Upper lobe of left lung (tissue), 6 donors: Measurements from ENCODE around the gene SRCAP. TPM values are rescaled to one million over a fixed set of nuclear protein-coding genes. Genes with fewer than 3 reads are reported as not detected.

Experiments
- ATAC-seq, 2 donors: fragments of 200-7000 bp; cut with Tn5 transposase; one replicate each; pipeline ENCODE4 v1.9.1; 2022; ENCODE audit warnings: mild to moderate bottlenecking in 2 of 2, moderate library complexity in 2 of 2; ENCODE audit not compliant: low FRiP score in 2 of 2
- DNase-seq, 2 donors: peaks; one replicate each; pipeline ENCODE4 v3.0.0-alpha.2; 2019 to 2020
- H3K27ac ChIP-seq, 4 donors: fragments of 200-600 bp; sonication (generic); one replicate each; pipeline ENCODE4 v1.5.1; 2016 to 2019
- H3K27me3 ChIP-seq, 4 donors: fragments of 200-600 bp; sonication (generic); one replicate each; pipeline ENCODE4 v1.5.1; 2017 to 2019
- H3K36me3 ChIP-seq, 4 donors: fragments of 200-600 bp; sonication (generic); one replicate each; pipeline ENCODE4 v1.5.1; 2016 to 2019
- H3K4me1 ChIP-seq, 4 donors: fragments of 200-600 bp; sonication (generic); one replicate each; pipeline ENCODE4 v1.5.1; 2018 to 2019
- H3K4me3 ChIP-seq, 4 donors: fragments of 200-600 bp; sonication (generic); one replicate each; pipeline ENCODE4 v1.5.1; 2017 to 2019; ENCODE audit warnings: mild to moderate bottlenecking in 2 of 4, moderate library complexity in 1 of 4
- H3K9me3 ChIP-seq, 4 donors: fragments of 200-600 bp; sonication (generic); one replicate each; pipeline ENCODE4 v1.5.1; 2018 to 2019
- EP300 ChIP-seq, 4 donors: sonication (generic); formaldehyde crosslinking; IDR thresholded peaks; one replicate each; pipeline ENCODE4 v1.5.1; 2017; ENCODE audit warnings: antibody characterized with exemption in 4 of 4, control low read depth in 2 of 4
- POLR2A ChIP-seq, 4 donors: fragments of 450-650 bp; IDR thresholded peaks; one replicate each; pipeline ENCODE4 v1.5.1; 2016 to 2017; ENCODE audit warnings: antibody characterized with exemption in 4 of 4, mild to moderate bottlenecking in 2 of 4
- POLR2AphosphoS5 ChIP-seq, 2 donors: sonication (generic); formaldehyde crosslinking; IDR thresholded peaks; one replicate each; pipeline ENCODE4 v1.5.1; 2017; ENCODE audit warnings: antibody characterized with exemption in 2 of 2
- WGBS, 2 donors: methylation state at CpG; one replicate each; pipeline ENCODE4 v1.1.5; 2017 to 2018; 5-methylcytosine and 5-hydroxymethylcytosine counted together
- total RNA-seq, 6 donors: library from RNA; depleted of rRNA in 4 of 6; stranded (reverse); fragments of >200 nt in 4 of 6; gene quantifications; one replicate each; pipeline versions ENCODE4 v1.1.0 to v1.2.1, GENCODE V29; 2016 to 2021
- TF ChIP-seq, protein P1 (sequence below), 6 experiments: fragments of 450-650 bp in 4 of 6; fragments of 200-600 bp in 2 of 6; sonication (generic) in 2 of 6; IDR thresholded peaks; one replicate each; pipeline ENCODE4 v1.5.1; 2016 to 2019; ENCODE audit warnings: antibody characterized with exemption in 6 of 6
- donor health status: DM: no; HTN: no; CAD: no; lungs with moderate emphysema.
- donor health status: DM: no; HTN: yes; CAD: no; lungs with severe emphysema.

SRCAP gene
- total RNA-seq, 6 donors from 2014 or later: 38.3 to 102 (median 66.0) TPM

DNA sequence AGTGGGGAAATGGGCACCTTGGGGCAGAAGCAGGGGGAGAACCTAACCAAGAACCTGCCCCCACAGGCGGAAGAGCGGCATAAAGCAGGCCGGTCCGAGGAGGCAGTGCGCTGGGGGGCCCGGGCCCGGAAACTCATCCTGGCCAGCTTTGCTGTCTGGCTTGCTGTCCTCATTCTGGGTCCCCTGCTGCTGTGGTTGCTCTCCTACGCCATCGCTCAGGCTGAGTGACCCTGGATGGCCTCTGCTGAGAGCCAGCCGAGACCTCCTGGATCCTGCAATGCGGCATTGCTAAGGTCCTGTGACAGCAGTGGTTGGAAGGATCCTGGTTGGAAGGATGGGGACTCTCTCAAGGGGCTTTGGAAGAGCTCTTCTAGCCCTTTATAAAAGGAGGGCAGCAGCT is 44.7 kb downstream of the SRCAP start:
- DNase-seq (no peak), ATAC-seq (no peak)
- WGBS, 2 donors: 94 to 96% methylated on average over 11 of the region's 11 CpGs
- Histone ChIP-seq H3K4me3 (no peak overlapping the region), H3K36me3 (peaks cover 0 to 38% (median 30%) of the 10 kb centered on the region in 4 donors), H3K27me3 (no peaks in the 10 kb centered on the region), H3K9me3 (no peaks in the 10 kb centered on the region), H3K27ac (peak overlapping the region in 1 of 4 donors; percentile 12), H3K4me1 (peaks cover 14 to 32% (median 28%) of the 10 kb centered on the region in 4 donors)
- no peak for TF ChIP-seq POLR2AphosphoS5 (IDR thresholded peaks at IDR 0.05)
- TF ChIP-seq POLR2A (IDR thresholded peaks at IDR 0.05): no peak
- TF ChIP-seq, protein P1, sequence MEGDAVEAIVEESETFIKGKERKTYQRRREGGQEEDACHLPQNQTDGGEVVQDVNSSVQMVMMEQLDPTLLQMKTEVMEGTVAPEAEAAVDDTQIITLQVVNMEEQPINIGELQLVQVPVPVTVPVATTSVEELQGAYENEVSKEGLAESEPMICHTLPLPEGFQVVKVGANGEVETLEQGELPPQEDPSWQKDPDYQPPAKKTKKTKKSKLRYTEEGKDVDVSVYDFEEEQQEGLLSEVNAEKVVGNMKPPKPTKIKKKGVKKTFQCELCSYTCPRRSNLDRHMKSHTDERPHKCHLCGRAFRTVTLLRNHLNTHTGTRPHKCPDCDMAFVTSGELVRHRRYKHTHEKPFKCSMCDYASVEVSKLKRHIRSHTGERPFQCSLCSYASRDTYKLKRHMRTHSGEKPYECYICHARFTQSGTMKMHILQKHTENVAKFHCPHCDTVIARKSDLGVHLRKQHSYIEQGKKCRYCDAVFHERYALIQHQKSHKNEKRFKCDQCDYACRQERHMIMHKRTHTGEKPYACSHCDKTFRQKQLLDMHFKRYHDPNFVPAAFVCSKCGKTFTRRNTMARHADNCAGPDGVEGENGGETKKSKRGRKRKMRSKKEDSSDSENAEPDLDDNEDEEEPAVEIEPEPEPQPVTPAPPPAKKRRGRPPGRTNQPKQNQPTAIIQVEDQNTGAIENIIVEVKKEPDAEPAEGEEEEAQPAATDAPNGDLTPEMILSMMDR (IDR thresholded peaks at IDR 0.05): no peak
- no peak for TF ChIP-seq EP300 (IDR thresholded peaks at IDR 0.05)

DNA sequence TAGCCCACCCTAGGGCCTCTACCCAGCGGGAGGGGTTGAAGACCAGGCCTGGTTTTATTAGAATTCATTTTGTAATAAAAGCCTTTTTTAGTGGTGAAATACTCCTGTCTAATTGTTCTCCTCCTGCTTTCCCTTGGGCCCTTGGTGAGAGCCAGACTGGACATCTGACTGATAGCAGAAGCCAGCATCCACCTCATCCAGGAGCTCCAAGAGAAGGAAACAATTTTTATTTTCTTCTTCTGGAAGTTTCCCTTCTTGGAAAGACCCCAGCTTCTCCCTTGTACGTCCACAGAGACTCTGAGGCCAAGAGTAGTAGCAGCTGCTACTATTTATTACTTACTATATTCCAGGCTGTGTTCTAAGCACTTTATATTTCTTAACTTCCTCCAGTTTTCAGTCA is 45.2 kb downstream of the SRCAP start:
- Histone ChIP-seq H3K4me1 (peaks cover 15 to 35% (median 28%) of the 10 kb centered on the region in 4 donors), H3K36me3 (peaks cover 0 to 33% (median 26%) of the 10 kb centered on the region in 4 donors), H3K27ac (peak overlapping the region in 1 of 4 donors; percentile 12), H3K9me3 (no peaks in the 10 kb centered on the region), H3K4me3 (no peak overlapping the region), H3K27me3 (no peaks in the 10 kb centered on the region)
- TF ChIP-seq, protein P1 (IDR thresholded peaks at IDR 0.05): no peak
- TF ChIP-seq POLR2A (IDR thresholded peaks at IDR 0.05) (no peak), EP300 (IDR thresholded peaks at IDR 0.05) (no peak), POLR2AphosphoS5 (IDR thresholded peaks at IDR 0.05) (no peak)
- WGBS, 2 donors: 85 to 94% methylated on average over 2 of the region's 2 CpGs
- DNase-seq: no peak
- ATAC-seq: no peak

DNA sequence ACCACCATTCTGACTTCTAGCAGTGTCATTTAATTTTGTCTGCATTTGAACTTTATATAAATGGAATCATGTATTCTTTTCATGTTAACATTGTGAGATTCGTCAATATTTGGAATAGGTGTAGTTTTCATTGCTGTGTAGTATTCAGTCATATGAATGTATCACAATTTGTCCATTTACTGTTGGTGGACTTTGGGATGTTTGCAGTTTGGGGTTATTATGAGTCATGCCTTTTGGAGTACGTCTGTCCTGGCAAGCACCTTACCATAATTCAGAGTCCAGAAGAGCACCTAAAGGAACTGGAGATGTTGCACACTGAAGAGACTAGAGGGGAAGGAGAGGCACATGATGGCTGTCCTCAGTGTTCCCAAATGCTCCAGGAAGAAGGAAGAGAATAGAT is 46.1 kb downstream of the SRCAP start:
- no peak overlapping the region for H3K4me3 ChIP-seq
- WGBS, 2 donors: 62 to 71% methylated on average over 2 of the region's 2 CpGs
- TF ChIP-seq POLR2A (IDR thresholded peaks at IDR 0.05) (no peak), POLR2AphosphoS5 (IDR thresholded peaks at IDR 0.05) (no peak), EP300 (IDR thresholded peaks at IDR 0.05) (no peak)
- TF ChIP-seq, protein P1 (IDR thresholded peaks at IDR 0.05): no peak
- H3K27ac ChIP-seq: no peak overlapping the region
- no peaks in the 10 kb centered on the region for H3K9me3 ChIP-seq
- H3K36me3 ChIP-seq: peaks cover 0 to 27% (median 22%) of the 10 kb centered on the region in 4 donors
- peaks cover 20 to 32% (median 24%) of the 10 kb centered on the region in 4 donors for H3K4me1 ChIP-seq
- ATAC-seq (no peak), DNase-seq (peak in 1 of 2 donors; percentile 11)
- H3K27me3 ChIP-seq: no peaks in the 10 kb centered on the region

DNA sequence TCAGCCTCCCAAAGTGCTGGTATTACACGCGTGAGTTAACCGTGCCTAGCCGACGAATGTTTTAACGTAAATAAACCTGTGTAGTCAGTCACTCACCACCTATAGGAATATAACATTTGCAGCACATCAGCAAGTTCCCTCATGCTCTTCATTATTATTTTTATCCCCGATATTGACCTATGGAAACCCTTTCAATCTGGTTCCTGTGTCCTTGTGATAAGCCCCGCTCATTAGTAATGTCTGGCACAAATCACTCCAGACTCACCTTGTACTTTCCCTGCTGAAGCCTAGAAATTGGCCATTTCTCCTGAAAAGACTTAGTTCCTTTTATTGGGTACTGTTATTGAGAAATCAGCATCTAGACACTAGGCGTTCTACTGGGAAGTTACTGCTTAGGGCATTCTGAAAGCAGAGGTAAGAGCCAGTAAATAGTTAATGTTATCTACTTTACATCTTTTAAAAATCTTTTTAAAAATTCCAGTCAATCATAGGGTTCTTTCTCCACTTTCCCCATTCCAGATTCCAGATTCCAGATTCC is 47.7 kb downstream of the SRCAP start:
- Histone ChIP-seq H3K4me1 (peaks cover 15 to 20% (median 18%) of the 10 kb centered on the region in 4 donors), H3K4me3 (no peak overlapping the region), H3K27ac (no peak overlapping the region), H3K27me3 (no peaks in the 10 kb centered on the region), H3K36me3 (peaks cover 4 to 39% (median 30%) of the 10 kb centered on the region in 4 donors), H3K9me3 (no peaks in the 10 kb centered on the region)
- TF ChIP-seq POLR2A (IDR thresholded peaks at IDR 0.05) (no peak), POLR2AphosphoS5 (IDR thresholded peaks at IDR 0.05) (no peak), EP300 (IDR thresholded peaks at IDR 0.05) (no peak)
- TF ChIP-seq, protein P1 (IDR thresholded peaks at IDR 0.05): no peak
- ATAC-seq: no peak
- 85 to 88% methylated on average over 9 of the region's 9 CpGs for WGBS, 2 donors
- no peak for DNase-seq

DNA sequence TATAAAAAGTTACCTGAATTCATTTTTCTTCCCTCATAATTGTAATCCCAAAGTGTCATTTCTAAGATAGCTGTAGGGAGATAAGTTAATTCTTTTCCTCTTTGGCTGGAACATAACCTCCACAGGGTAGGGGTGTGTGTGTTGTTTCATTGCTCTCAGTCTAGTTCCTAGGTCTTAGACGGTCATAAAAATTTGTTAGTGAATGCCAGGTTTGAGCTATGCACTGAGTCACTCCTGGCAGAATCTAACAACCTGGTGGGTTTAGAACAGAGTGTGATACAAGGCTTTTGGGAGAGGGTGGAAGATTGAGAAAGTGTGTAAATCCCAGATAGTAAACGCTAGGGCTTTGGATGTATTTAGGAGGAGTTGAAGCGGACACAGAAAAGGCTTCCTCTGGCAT is 48.4 kb downstream of the SRCAP start:
- Histone ChIP-seq H3K9me3 (no peaks in the 10 kb centered on the region), H3K27ac (peak overlapping the region; percentile 73 to 88 (median 83)), H3K4me3 (peak overlapping the region in 3 of 4 donors; percentile 97 to 99 (median 99)), H3K4me1 (peaks cover 8 to 17% (median 15%) of the 10 kb centered on the region in 4 donors), H3K27me3 (no peaks in the 10 kb centered on the region), H3K36me3 (peaks cover 4 to 41% (median 29%) of the 10 kb centered on the region in 4 donors)
- WGBS, 2 donors: 43 to 56% methylated on average over 3 of the region's 3 CpGs
- DNase-seq: no peak
- no peak for ATAC-seq
- TF ChIP-seq, protein P1 (IDR thresholded peaks at IDR 0.05): no peak
- TF ChIP-seq POLR2A (IDR thresholded peaks at IDR 0.05) (no peak), EP300 (IDR thresholded peaks at IDR 0.05) (no peak), POLR2AphosphoS5 (IDR thresholded peaks at IDR 0.05) (no peak)
